Osteoblast (primary cell): ENCODE data around the gene TNFRSF19. TPM values are rescaled to one million over a fixed set of nuclear protein-coding genes. Genes with fewer than 3 reads are reported as not detected.
A peak's percentile ranks its signal among the peaks of the same experiment; 100 is the strongest.

ENCODE experiments used
- DNase-seq: peaks from one replicate; pipeline ENCODE4 v3.0.0; 2011; ENCODE audit warnings: low spot score, mixed read lengths; ENCODE audit not compliant: insufficient read length; ENCODE audit errors: missing footprints
- H2AFZ ChIP-seq: 2 replicates; pipeline ENCODE4 v1.6.0; 2011; ENCODE audit warnings: mild to moderate bottlenecking, low read length
- H3K27ac ChIP-seq: 2 replicates; pipeline ENCODE4 v1.5.1; 2011; ENCODE audit warnings: mild to moderate bottlenecking, low read depth, low read length, moderate library complexity
- H3K27me3 ChIP-seq: 2 replicates; pipeline ENCODE4 v1.6.0; 2012; ENCODE audit warnings: mild to moderate bottlenecking, control low read depth, inconsistent platforms, low read length, moderate library complexity; ENCODE audit not compliant: insufficient read depth
- H3K36me3 ChIP-seq: 2 replicates; pipeline ENCODE4 v1.5.1; 2011; ENCODE audit warnings: mild to moderate bottlenecking, low read length, control low read depth, moderate library complexity; ENCODE audit not compliant: insufficient read depth
- H3K4me1 ChIP-seq: 2 replicates; pipeline ENCODE4 v1.5.1; 2011; ENCODE audit warnings: mild to moderate bottlenecking, low read length, control low read depth, moderate library complexity; ENCODE audit not compliant: insufficient read depth
- H3K4me2 ChIP-seq: 2 replicates; pipeline ENCODE4 v1.6.0; 2011; ENCODE audit warnings: mild to moderate bottlenecking, low read length; ENCODE audit not compliant: insufficient read depth
- H3K4me3 ChIP-seq: fragments of 200-600 bp; sonication (generic); 3 replicates; pipeline ENCODE4 v1.5.1; 2012; ENCODE audit warnings: mild to moderate bottlenecking, low read length, inconsistent platforms; ENCODE audit not compliant: insufficient read depth
- H3K79me2 ChIP-seq: 2 replicates; pipeline ENCODE4 v1.6.0; 2012; ENCODE audit warnings: mild to moderate bottlenecking, low read length, control low read depth, inconsistent platforms; ENCODE audit not compliant: insufficient read depth
- H3K9me3 ChIP-seq: 2 replicates; pipeline ENCODE4 v1.5.1; 2011; ENCODE audit warnings: low read depth, low read length, control low read depth
- H4K20me1 ChIP-seq: 2 replicates; pipeline ENCODE4 v1.6.0; 2012; ENCODE audit warnings: mild to moderate bottlenecking, low read length, control low read depth; ENCODE audit not compliant: insufficient read depth
- total RNA-seq: library from RNA; depleted of rRNA; stranded (reverse); fragments of >200 nt; gene quantifications from 2 replicates; pipeline ENCODE4 v1.2.3, GENCODE V29; 2012
- TF ChIP-seq, protein P1 (sequence below): IDR thresholded peaks from 2 replicates; pipeline ENCODE4 v1.5.1; 2011; ENCODE audit warnings: mild to moderate bottlenecking, low read depth, low read length, moderate library complexity; ENCODE audit errors: extremely low read depth

Gene TNFRSF19
- total RNA-seq, 1 donor: 73.8 TPM

DNA sequence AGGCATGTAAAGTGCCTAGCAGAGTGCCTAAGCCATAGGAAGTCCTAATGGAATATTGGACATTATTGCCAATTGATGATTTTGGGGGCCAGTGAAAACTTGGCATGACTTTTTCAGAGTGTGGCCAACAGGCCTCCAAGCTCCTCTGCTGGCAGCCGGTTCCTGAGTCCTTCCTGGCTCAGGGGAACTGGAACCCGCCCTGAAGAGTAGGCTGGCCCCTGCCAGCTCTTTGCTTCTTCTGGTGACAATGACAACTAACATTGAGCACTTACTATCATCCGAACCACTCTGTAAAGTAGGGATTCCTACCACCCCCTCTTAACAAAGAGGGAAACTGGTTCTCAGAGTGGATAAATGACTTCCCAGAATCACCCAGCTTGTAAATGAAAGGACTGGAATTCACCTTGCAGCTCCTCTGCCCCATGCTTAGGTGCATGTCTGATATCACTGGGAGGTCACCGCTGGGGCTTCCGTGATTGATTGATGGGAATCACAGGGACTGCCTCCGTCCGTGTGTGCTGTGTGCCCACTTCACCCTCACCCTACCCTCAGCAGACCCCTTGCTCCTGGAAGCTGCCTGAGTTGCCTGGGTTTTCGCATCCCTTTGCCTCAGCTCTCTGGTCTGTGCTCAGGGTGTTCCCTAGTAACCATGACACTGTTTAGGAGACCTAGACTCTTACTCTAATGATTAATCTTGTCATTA, 50.6 kb downstream of the TNFRSF19 start:
- no peak overlapping the region for H3K4me3 ChIP-seq
- TF ChIP-seq, protein P1, sequence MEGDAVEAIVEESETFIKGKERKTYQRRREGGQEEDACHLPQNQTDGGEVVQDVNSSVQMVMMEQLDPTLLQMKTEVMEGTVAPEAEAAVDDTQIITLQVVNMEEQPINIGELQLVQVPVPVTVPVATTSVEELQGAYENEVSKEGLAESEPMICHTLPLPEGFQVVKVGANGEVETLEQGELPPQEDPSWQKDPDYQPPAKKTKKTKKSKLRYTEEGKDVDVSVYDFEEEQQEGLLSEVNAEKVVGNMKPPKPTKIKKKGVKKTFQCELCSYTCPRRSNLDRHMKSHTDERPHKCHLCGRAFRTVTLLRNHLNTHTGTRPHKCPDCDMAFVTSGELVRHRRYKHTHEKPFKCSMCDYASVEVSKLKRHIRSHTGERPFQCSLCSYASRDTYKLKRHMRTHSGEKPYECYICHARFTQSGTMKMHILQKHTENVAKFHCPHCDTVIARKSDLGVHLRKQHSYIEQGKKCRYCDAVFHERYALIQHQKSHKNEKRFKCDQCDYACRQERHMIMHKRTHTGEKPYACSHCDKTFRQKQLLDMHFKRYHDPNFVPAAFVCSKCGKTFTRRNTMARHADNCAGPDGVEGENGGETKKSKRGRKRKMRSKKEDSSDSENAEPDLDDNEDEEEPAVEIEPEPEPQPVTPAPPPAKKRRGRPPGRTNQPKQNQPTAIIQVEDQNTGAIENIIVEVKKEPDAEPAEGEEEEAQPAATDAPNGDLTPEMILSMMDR: no peak
- H3K27ac ChIP-seq: peak overlapping the region; percentile 71
- no peaks in the 10 kb centered on the region for H3K79me2 ChIP-seq
- no peaks in the 10 kb centered on the region for H3K9me3 ChIP-seq
- H3K36me3 ChIP-seq: peaks cover 13% of the 10 kb centered on the region
- H4K20me1 ChIP-seq: no peaks in the 10 kb centered on the region
- no peak overlapping the region for H2AFZ ChIP-seq
- DNase-seq: no peak
- H3K27me3 ChIP-seq: no peaks in the 10 kb centered on the region
- H3K4me1 ChIP-seq: peaks cover 39% of the 10 kb centered on the region
- no peak overlapping the region for H3K4me2 ChIP-seq

DNA sequence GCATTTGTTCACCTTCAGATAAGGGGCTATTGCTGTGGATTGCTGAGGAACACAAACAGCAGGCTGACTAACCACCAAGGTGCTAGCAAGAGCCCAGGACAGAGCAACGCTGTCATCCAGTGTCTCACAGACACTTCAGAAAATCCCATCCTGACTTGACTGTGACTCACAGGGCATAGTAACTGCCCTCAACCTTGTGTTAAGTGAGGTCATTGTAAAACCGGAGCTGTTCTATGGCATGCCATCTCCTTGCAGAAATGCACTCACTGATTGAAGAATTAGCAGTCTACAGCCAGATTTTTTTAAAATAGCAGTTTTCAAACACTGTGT, 51.1 kb downstream of the TNFRSF19 start:
- Histone ChIP-seq H3K27ac (peak overlapping the region; percentile 71), H4K20me1 (no peaks in the 10 kb centered on the region), H3K4me2 (no peak overlapping the region), H3K9me3 (no peaks in the 10 kb centered on the region), H3K79me2 (no peaks in the 10 kb centered on the region), H3K27me3 (no peaks in the 10 kb centered on the region), H3K4me3 (no peak overlapping the region), H3K36me3 (peaks cover 13% of the 10 kb centered on the region), H2AFZ (no peak overlapping the region), H3K4me1 (peaks cover 39% of the 10 kb centered on the region)
- TF ChIP-seq, protein P1: no peak
- DNase-seq: peak; percentile 95

DNA sequence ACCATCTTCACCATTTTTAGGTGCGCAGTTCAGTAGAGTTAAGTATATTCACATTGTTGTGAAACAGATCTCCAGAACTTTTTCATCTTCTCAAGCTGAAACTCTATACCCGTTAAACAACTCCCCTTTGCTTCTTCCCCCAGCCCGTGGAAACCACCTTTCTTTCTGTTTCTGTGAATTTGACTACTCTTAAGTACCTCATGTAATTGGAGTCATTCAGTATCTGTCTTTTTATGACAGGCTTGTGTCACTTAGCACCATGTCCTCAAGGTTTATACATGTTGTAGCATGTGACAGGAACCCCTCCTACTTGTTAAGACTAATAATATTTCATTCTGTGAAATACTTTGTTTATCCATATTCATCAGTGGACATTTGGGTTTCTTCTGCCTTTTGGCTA, 52.8 kb downstream of the TNFRSF19 start:
- Histone ChIP-seq H3K79me2 (no peaks in the 10 kb centered on the region), H3K27me3 (no peaks in the 10 kb centered on the region), H4K20me1 (no peaks in the 10 kb centered on the region), H3K4me1 (peaks cover 26% of the 10 kb centered on the region), H3K9me3 (no peaks in the 10 kb centered on the region), H3K27ac (no peak overlapping the region), H3K4me3 (no peak overlapping the region), H2AFZ (no peak overlapping the region), H3K36me3 (peaks cover 19% of the 10 kb centered on the region), H3K4me2 (no peak overlapping the region)
- TF ChIP-seq, protein P1: no peak
- DNase-seq: no peak

DNA sequence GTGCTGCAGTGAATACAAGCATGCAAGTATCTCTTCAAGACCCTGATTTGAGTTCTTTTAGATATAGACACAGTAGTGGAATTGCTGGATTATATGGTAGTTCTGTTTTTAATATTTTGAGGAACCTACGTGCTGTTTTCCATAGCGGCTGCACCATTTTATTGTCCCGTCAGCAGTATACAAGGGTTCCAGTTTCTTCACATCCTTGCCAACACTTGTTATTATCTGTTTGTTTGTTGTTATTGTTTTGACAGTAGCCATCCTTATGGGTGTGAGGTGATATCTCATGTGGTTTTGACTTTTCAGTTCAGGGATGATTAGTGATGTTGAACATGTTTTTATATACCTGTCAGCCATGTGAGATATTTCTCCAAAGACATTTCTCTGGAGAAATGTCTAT, 53.2 kb downstream of the TNFRSF19 start:
- DNase-seq: no peak
- Histone ChIP-seq H3K79me2 (no peaks in the 10 kb centered on the region), H3K4me1 (peaks cover 24% of the 10 kb centered on the region), H3K27me3 (no peaks in the 10 kb centered on the region), H4K20me1 (no peaks in the 10 kb centered on the region), H2AFZ (no peak overlapping the region), H3K36me3 (peaks cover 19% of the 10 kb centered on the region), H3K9me3 (no peaks in the 10 kb centered on the region), H3K4me2 (no peak overlapping the region), H3K4me3 (no peak overlapping the region), H3K27ac (no peak overlapping the region)
- TF ChIP-seq, protein P1: no peak
